Neural cell (in vitro differentiated cells): Measurements from ENCODE around the gene EMILIN3. TPM values are rescaled to one million over a fixed set of nuclear protein-coding genes. Genes with fewer than 3 reads are reported as not detected.

Source experiments
- H2AFZ ChIP-seq: fragments of 200-600, 300-800 bp; sonication (generic), shearing (Covaris generic); 2 replicates; pipeline ENCODE4 v1.6.0; 2014; ENCODE audit warnings: low read depth, mild to moderate bottlenecking, antibody characterized with exemption, low read length, moderate library complexity
- H3F3A ChIP-seq: fragments of 200-600 bp; shearing (Covaris generic); 2 replicates; pipeline ENCODE4 v1.6.1; 2016; ENCODE audit warnings: mild to moderate bottlenecking, moderate library complexity, mixed read lengths, antibody characterized with exemption, low read length; ENCODE audit not compliant: insufficient read depth, poor library complexity, severe bottlenecking
- H3K27ac ChIP-seq: fragments of 200-600, 300-800 bp; sonication (generic), shearing (Covaris generic); 2 replicates; pipeline ENCODE4 v1.5.1; 2014; ENCODE audit warnings: mild to moderate bottlenecking, low read length, moderate library complexity
- H3K27me3 ChIP-seq: fragments of 300-800, 200-600 bp; sonication (generic), shearing (Covaris generic); 2 replicates; pipeline ENCODE4 v1.6.0; 2014; ENCODE audit warnings: mild to moderate bottlenecking, low read depth, low read length, moderate library complexity; ENCODE audit not compliant: insufficient read depth
- H3K36me3 ChIP-seq: fragments of 300-800, 200-600 bp; sonication (generic), shearing (Covaris generic); 2 replicates; pipeline ENCODE4 v1.5.1; 2014; ENCODE audit warnings: mild to moderate bottlenecking, antibody characterized with exemption, low read length, moderate library complexity; ENCODE audit not compliant: insufficient read depth
- H3K4me2 ChIP-seq: fragments of 300-800, 200-600 bp; sonication (generic), shearing (Covaris generic); 2 replicates; pipeline ENCODE4 v1.6.0; 2014; ENCODE audit warnings: mild to moderate bottlenecking, low read length
- H3K4me3 ChIP-seq: fragments of 300-800, 200-600 bp; sonication (generic), shearing (Covaris generic); 2 replicates; pipeline ENCODE4 v1.5.1; 2014; ENCODE audit warnings: mild to moderate bottlenecking, low read length, moderate library complexity
- H3K79me2 ChIP-seq: fragments of 200-600 bp; shearing (Covaris generic); replicated peaks from 2 replicates; pipeline ENCODE4 v1.6.0; 2014; ENCODE audit warnings: mild to moderate bottlenecking, low read length, moderate library complexity; ENCODE audit not compliant: insufficient read depth
- H3K9ac ChIP-seq: fragments of 300-800, 200-600 bp; sonication (generic), shearing (Covaris generic); 2 replicates; pipeline ENCODE4 v1.6.1; 2016; ENCODE audit warnings: mild to moderate bottlenecking, low read length, mixed read lengths
- H3K9me2 ChIP-seq: fragments of 200-600 bp; shearing (Covaris generic); 2 replicates; pipeline ENCODE4 v1.6.1; 2016; ENCODE audit warnings: mild to moderate bottlenecking, low read length, mixed read lengths; ENCODE audit not compliant: insufficient read depth
- H3K9me3 ChIP-seq: fragments of 200-600, 300-800 bp; sonication (generic), shearing (Covaris generic); 2 replicates; pipeline ENCODE4 v1.6.1; 2016; ENCODE audit warnings: mild to moderate bottlenecking, mixed run types, low read length, moderate library complexity, mixed read lengths
- H4K20me1 ChIP-seq: fragments of 200-600 bp; shearing (Covaris generic); 2 replicates; pipeline ENCODE4 v1.6.1; 2016; ENCODE audit warnings: mild to moderate bottlenecking, mixed run types; ENCODE audit not compliant: insufficient read depth
- EZH2 ChIP-seq: fragments of 200-600, 300-800 bp; shearing (Covaris generic), sonication (generic); IDR thresholded peaks from 2 replicates; pipeline ENCODE4 v1.6.1; 2014; ENCODE audit warnings: antibody characterized with exemption, low read length, borderline replicate concordance, mild to moderate bottlenecking; ENCODE audit not compliant: insufficient read depth, poor library complexity, severe bottlenecking
- MXI1 ChIP-seq: fragments of 450-650 bp; conservative IDR thresholded peaks from 2 replicates; pipeline ENCODE4 v1.6.1; 2014; ENCODE audit warnings: antibody characterized with exemption, mild to moderate bottlenecking; ENCODE audit not compliant: poor library complexity, severe bottlenecking
- POLR2AphosphoS5 ChIP-seq: IDR thresholded peaks from 2 replicates; pipeline ENCODE4 v1.6.1; 2012
- RAD21 ChIP-seq: fragments of 450-650 bp; conservative IDR thresholded peaks from 2 replicates; pipeline ENCODE4 v1.6.1; 2014; ENCODE audit warnings: antibody characterized with exemption, mild to moderate bottlenecking, moderate library complexity
- REST ChIP-seq: IDR thresholded peaks from 2 replicates; pipeline ENCODE4 v1.6.1; 2012; ENCODE audit warnings: borderline replicate concordance
- SMC3 ChIP-seq: fragments of 450-650 bp; conservative IDR thresholded peaks from 2 replicates; pipeline ENCODE4 v1.6.1; 2014; ENCODE audit warnings: antibody characterized with exemption, mild to moderate bottlenecking, moderate library complexity; ENCODE audit not compliant: poor library complexity
- TAF1 ChIP-seq: IDR thresholded peaks from 2 replicates; pipeline ENCODE4 v1.6.1; 2012; ENCODE audit warnings: low read depth
- polyA plus RNA-seq: library from polyadenylated mRNA; depleted of rRNA; stranded (reverse); fragments of >200 nt; gene quantifications from 2 replicates; pipeline ENCODE4 v1.2.3, GENCODE V29; 2014
- TF ChIP-seq, protein P1 (sequence below): fragments of 450-650 bp; IDR thresholded peaks from 2 replicates; pipeline ENCODE4 v1.5.1; 2014; ENCODE audit warnings: antibody characterized with exemption, mild to moderate bottlenecking, moderate library complexity; ENCODE audit not compliant: poor library complexity, severe bottlenecking

Gene EMILIN3
- polyA plus RNA-seq, 1 donor from 2014 or later, result 0.30 TPM

GRCh38 chr20:41361757-41362747, 4.6 kb downstream of the EMILIN3 start:
- TF ChIP-seq MXI1, result no peak
- TF ChIP-seq, protein P1, sequence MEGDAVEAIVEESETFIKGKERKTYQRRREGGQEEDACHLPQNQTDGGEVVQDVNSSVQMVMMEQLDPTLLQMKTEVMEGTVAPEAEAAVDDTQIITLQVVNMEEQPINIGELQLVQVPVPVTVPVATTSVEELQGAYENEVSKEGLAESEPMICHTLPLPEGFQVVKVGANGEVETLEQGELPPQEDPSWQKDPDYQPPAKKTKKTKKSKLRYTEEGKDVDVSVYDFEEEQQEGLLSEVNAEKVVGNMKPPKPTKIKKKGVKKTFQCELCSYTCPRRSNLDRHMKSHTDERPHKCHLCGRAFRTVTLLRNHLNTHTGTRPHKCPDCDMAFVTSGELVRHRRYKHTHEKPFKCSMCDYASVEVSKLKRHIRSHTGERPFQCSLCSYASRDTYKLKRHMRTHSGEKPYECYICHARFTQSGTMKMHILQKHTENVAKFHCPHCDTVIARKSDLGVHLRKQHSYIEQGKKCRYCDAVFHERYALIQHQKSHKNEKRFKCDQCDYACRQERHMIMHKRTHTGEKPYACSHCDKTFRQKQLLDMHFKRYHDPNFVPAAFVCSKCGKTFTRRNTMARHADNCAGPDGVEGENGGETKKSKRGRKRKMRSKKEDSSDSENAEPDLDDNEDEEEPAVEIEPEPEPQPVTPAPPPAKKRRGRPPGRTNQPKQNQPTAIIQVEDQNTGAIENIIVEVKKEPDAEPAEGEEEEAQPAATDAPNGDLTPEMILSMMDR, result no peak
- no peak for TF ChIP-seq RAD21
- TF ChIP-seq EZH2, result no peak
- no peaks in the 10 kb centered on the region for H3K9me3 ChIP-seq
- H3K9me2 ChIP-seq, result no peaks in the 10 kb centered on the region
- no peak overlapping the region for H2AFZ ChIP-seq
- no peaks in the 10 kb centered on the region for H3K79me2 ChIP-seq
- no peaks in the 10 kb centered on the region for H4K20me1 ChIP-seq
- H3F3A ChIP-seq, result no peaks in the 10 kb centered on the region
- H3K9ac ChIP-seq, result no peak overlapping the region
- H3K4me3 ChIP-seq, result no peak overlapping the region
- H3K36me3 ChIP-seq, result no peaks in the 10 kb centered on the region
- peaks cover 23% of the 10 kb centered on the region for H3K27me3 ChIP-seq
- H3K4me2 ChIP-seq, result no peak overlapping the region
- H3K27ac ChIP-seq, result no peak overlapping the region

DNA sequence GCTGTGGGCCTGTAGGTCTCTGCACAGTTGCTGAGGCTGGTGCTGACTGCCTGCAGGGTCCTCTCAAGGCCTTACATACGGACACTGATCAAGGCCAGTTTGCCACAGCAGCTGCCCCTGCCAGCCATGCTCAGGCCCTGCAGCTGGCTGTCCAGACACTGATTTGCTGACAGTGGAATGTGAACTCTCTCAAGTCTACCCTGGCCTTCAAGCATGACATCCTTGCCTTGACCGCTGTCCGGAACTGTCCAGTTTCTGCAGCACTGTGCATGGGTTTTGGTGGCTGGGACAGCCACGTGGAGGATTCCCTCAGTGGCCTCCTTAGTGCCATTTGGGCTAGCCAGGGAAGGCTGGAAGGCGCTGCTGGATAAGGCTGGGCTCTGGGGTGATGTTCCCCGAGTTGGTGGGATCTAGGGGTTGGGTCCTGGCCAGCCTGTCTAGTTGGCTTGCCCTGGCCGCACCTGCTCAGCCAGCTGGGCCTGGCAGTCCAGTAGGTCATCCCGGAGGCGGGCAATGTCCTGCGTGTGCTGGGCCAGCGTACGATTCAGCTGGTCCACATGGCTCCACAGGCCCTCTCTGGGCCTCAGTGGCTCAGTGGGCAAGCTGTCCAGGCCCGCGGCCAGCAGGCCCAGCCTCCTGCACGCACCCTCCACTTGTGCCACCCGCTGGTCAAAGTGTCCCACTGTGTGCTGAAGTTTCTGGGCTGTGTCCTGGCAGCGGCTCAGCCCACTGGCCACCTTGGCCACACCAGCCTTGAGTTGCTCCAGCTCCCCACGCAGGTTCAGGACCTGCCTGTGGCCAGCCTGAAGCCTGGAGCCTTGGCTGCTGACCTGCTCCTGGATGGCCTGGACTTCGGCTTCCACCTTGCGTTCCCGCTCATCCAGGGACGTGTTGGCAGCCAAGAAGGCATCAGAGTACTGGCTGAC, 5.5 kb downstream of the EMILIN3 start:
- TF ChIP-seq SMC3 (no peak), TAF1 (no peak), POLR2AphosphoS5 (no peak), REST (no peak)
- TF ChIP-seq, protein P1, result no peak
- Histone ChIP-seq H3K9me3 (no peaks in the 10 kb centered on the region), H3F3A (no peaks in the 10 kb centered on the region), H3K9me2 (no peaks in the 10 kb centered on the region), H3K79me2 (no peaks in the 10 kb centered on the region), H3K4me3 (no peak overlapping the region), H3K9ac (no peak overlapping the region), H3K4me2 (no peak overlapping the region), H3K36me3 (no peaks in the 10 kb centered on the region), H3K27me3 (peaks cover 18% of the 10 kb centered on the region), H2AFZ (no peak overlapping the region), H4K20me1 (no peaks in the 10 kb centered on the region), H3K27ac (no peak overlapping the region)
